ENCODE measurements around the gene OR8A1. TPM values are rescaled to one million over a fixed set of nuclear protein-coding genes. Genes with fewer than 3 reads are reported as not detected.

OR8A1 gene
- total RNA-seq, 1 experiment from 2014 or later: not detected

- no peak overlapping the region for H4K91ac ChIP-seq (ENCODE audit: insufficient read length, low read depth, low read length)
- no peak overlapping the region for H3K27ac ChIP-seq (ENCODE audit: insufficient read length, low read depth, low read length)
- H3K79me2 ChIP-seq (ENCODE audit: insufficient read depth, low read length): no peaks in the 10 kb centered on the region
- no peak overlapping the region for H2BK20ac ChIP-seq (ENCODE audit: low read depth, low read length, poor library complexity, severe bottlenecking)
- H2BK120ac ChIP-seq (ENCODE audit: low read depth, low read length, poor library complexity, severe bottlenecking): no peak overlapping the region
- H3K27me3 ChIP-seq (ENCODE audit: insufficient read depth, low read length): no peaks in the 10 kb centered on the region
- H3K14ac ChIP-seq (ENCODE audit: insufficient read depth, low read length): no peak overlapping the region
- H3K79me1 ChIP-seq (ENCODE audit: insufficient read depth, low read depth, low read length, poor library complexity, severe bottlenecking): no peaks in the 10 kb centered on the region
- Mint-ChIP-seq H3K27ac (no peak overlapping the region), H3K27me3 (ENCODE audit: low read depth) (no peaks in the 10 kb centered on the region; the same call in 1 of the 2 replicates), H3K4me1 (peaks cover 10 to 13% of the 10 kb centered on the region in 2 experiments), H3K4me3 (no peak overlapping the region), H3K9me3 (peaks cover 1 to 8% of the 10 kb centered on the region in 2 experiments), H3K36me3 (ENCODE audit: insufficient read depth in 1 of 3, low read depth in 3 of 3) (peaks cover 0 to 7% (median 0%) of the 10 kb centered on the region in 3 experiments; a peak in 2 of 7 replicates)
- no peak overlapping the region for H4K5ac ChIP-seq (ENCODE audit: insufficient read length, low read depth, low read length)
- H2AFZ ChIP-seq (ENCODE audit: low read length): no peak overlapping the region
- H2AK5ac ChIP-seq (ENCODE audit: insufficient read length, low read length): no peak overlapping the region
- H2BK15ac ChIP-seq (ENCODE audit: low read depth, low read length): no peak overlapping the region
- no peak overlapping the region for H3K9ac ChIP-seq (ENCODE audit: extremely low read depth, insufficient read length, low read length)
- no peaks in the 10 kb centered on the region for H3K23me2 ChIP-seq (ENCODE audit: insufficient read length, low read depth, low read length, poor library complexity, severe bottlenecking)
- no peak overlapping the region for H2BK5ac ChIP-seq (ENCODE audit: insufficient read length, low read length)
- TF ChIP-seq, protein P1, sequence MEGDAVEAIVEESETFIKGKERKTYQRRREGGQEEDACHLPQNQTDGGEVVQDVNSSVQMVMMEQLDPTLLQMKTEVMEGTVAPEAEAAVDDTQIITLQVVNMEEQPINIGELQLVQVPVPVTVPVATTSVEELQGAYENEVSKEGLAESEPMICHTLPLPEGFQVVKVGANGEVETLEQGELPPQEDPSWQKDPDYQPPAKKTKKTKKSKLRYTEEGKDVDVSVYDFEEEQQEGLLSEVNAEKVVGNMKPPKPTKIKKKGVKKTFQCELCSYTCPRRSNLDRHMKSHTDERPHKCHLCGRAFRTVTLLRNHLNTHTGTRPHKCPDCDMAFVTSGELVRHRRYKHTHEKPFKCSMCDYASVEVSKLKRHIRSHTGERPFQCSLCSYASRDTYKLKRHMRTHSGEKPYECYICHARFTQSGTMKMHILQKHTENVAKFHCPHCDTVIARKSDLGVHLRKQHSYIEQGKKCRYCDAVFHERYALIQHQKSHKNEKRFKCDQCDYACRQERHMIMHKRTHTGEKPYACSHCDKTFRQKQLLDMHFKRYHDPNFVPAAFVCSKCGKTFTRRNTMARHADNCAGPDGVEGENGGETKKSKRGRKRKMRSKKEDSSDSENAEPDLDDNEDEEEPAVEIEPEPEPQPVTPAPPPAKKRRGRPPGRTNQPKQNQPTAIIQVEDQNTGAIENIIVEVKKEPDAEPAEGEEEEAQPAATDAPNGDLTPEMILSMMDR (conservative IDR thresholded peaks at IDR 0.05): no peak
- no CpG with 5 or more reads among the region's 2 CpGs for WGBS (ENCODE audit: extremely low coverage, insufficient read length, low lambda C conversion rate)
- H3T11ph ChIP-seq (ENCODE audit: low read length): no peak overlapping the region
- H3K4me2 ChIP-seq (ENCODE audit: insufficient read depth, insufficient read length, low read length): no peak overlapping the region
- no peaks in the 10 kb centered on the region for H4K20me1 ChIP-seq (ENCODE audit: control insufficient read depth, insufficient read depth, insufficient read length)
- no peak overlapping the region for H3K18ac ChIP-seq (ENCODE audit: insufficient read length, low read depth, low read length)
- H3K9me3 ChIP-seq (ENCODE audit: control insufficient read depth, low read depth, low read length): no peaks in the 10 kb centered on the region
- DNase-seq: no peak
- no peak overlapping the region for H4K8ac ChIP-seq (replicated peaks; ENCODE audit: insufficient read length, low read depth, low read length)
- no peak overlapping the region for H2BK12ac ChIP-seq (ENCODE audit: insufficient read length, low read depth, low read length)
- no peak overlapping the region for H3K23ac ChIP-seq (ENCODE audit: insufficient read length, low read depth, low read length)
- H3K56ac ChIP-seq (ENCODE audit: insufficient read length, low read depth, low read length): no peak overlapping the region
- H3K4ac ChIP-seq (ENCODE audit: low read depth, low read length): no peak overlapping the region
- no peaks in the 10 kb centered on the region for H3K4me1 ChIP-seq (ENCODE audit: insufficient read depth, low read length)
These were observed 36.2 kb upstream of the OR8A1 start for GRCh38 chr11:124533626-124534025.

Data from H9 (cell line).